Esophagus squamous epithelium (tissue), 4 donors: Measurements from ENCODE around the gene ZNF613.

Experiments used
- POLR2A ChIP-seq, 4 donors: fragments of 450-650 bp; IDR thresholded peaks; one replicate each; pipeline ENCODE4 v1.6.1; 2017; ENCODE audit warnings: antibody characterized with exemption in 4 of 4, mild to moderate bottlenecking in 4 of 4, moderate library complexity in 3 of 4
- TF ChIP-seq, protein P1 (sequence below), 6 experiments: fragments of 450-650 bp in 4 of 6; fragments of 200-600 bp in 2 of 6; sonication (generic) in 2 of 6; IDR thresholded peaks; one replicate each; pipeline ENCODE4 v1.5.1; 2016 to 2019; ENCODE audit warnings: antibody characterized with exemption in 6 of 6, mild to moderate bottlenecking in 4 of 6, moderate library complexity in 4 of 6

DNA sequence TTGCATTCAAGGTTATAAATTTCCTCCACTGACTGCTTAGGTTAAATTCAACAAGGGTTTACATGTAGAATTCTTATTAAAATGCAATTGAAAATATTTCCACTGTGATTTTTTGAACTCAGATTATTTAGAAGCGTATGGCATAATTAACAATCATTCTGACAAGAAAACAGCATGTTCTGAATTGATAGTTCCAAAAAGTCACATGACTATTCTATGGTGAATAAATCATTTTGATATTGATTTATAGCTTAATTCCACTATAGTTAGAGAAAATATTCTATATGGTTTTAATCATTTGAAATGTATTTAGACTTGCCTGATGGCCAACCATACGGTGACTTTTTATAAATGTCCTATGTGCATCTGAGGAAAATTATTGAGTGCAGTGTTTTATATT is 42.6 kb upstream of the ZNF613 start:
- TF ChIP-seq, protein P1, sequence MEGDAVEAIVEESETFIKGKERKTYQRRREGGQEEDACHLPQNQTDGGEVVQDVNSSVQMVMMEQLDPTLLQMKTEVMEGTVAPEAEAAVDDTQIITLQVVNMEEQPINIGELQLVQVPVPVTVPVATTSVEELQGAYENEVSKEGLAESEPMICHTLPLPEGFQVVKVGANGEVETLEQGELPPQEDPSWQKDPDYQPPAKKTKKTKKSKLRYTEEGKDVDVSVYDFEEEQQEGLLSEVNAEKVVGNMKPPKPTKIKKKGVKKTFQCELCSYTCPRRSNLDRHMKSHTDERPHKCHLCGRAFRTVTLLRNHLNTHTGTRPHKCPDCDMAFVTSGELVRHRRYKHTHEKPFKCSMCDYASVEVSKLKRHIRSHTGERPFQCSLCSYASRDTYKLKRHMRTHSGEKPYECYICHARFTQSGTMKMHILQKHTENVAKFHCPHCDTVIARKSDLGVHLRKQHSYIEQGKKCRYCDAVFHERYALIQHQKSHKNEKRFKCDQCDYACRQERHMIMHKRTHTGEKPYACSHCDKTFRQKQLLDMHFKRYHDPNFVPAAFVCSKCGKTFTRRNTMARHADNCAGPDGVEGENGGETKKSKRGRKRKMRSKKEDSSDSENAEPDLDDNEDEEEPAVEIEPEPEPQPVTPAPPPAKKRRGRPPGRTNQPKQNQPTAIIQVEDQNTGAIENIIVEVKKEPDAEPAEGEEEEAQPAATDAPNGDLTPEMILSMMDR (IDR thresholded peaks at IDR 0.05): no peak
- no peak for TF ChIP-seq POLR2A (IDR thresholded peaks at IDR 0.05)
